B cell (primary cell): ENCODE data around the gene CELF4. TPM values are rescaled to one million over a fixed set of nuclear protein-coding genes. Genes with fewer than 3 reads are reported as not detected.

Experiments
- ATAC-seq: fragments of 200-7000 bp; cut with Tn5 transposase; one replicate; pipeline ENCODE4 v1.10.0; 2021; ENCODE audit warnings: low read depth, mild to moderate bottlenecking, moderate number of reproducible peaks, moderate library complexity
- CTCF ChIA-PET: fragments of 350-600 bp; sonication (Branson Sonifier 250); formaldehyde crosslinking; loops from one replicate; lab custom pipeline; 2021; ENCODE audit warnings: antibody characterized with exemption, inconsistent platforms; lab: Charles Lee
- POLR2A ChIA-PET: fragments of 350-600 bp; sonication (Branson Sonifier 250); formaldehyde crosslinking; loops from one replicate; lab custom pipeline; 2021; ENCODE audit warnings: antibody characterized with exemption; lab: Charles Lee
- DNase-seq: peaks from one replicate; pipeline ENCODE4 v3.0.0; 2013
- H2AFZ ChIP-seq: 2 replicates; pipeline ENCODE4 v1.6.1; 2012; ENCODE audit warnings: mild to moderate bottlenecking, low read depth, low read length; ENCODE audit not compliant: insufficient read depth, poor library complexity, severe bottlenecking
- H3K27ac ChIP-seq, 2 donors: 1 replicate in 1 of 2; 2 replicates in 1 of 2; pipeline ENCODE4 v1.5.1; 2012 to 2013; ENCODE audit warnings: low read length in 2 of 2, mild to moderate bottlenecking in 2 of 2, moderate library complexity in 1 of 2
- H3K27me3 ChIP-seq, 4 experiments: fragments of 200-600 bp in 1 of 4; sonication (generic) in 1 of 4; replicated peaks in 1 of 4; 1 replicate in 2 of 4; 2 replicates in 2 of 4; pipeline versions ENCODE4 v1.6.1 to v1.7.0; 2013 to 2016; ENCODE audit warnings: low read length in 3 of 4, mild to moderate bottlenecking in 2 of 4, mixed read lengths in 1 of 4, moderate library complexity in 1 of 4; ENCODE audit not compliant: insufficient read depth in 4 of 4, control insufficient read depth in 3 of 4; ENCODE audit errors: control extremely low read depth in 1 of 4
- H3K36me3 ChIP-seq, 2 experiments: replicated peaks in 1 of 2; 1 replicate in 1 of 2; 2 replicates in 1 of 2; pipeline versions ENCODE4 v1.6.1 to v1.7.1; 2013; ENCODE audit warnings: low read length in 1 of 2; ENCODE audit not compliant: insufficient read depth in 2 of 2, control insufficient read depth in 1 of 2; ENCODE audit errors: control extremely low read depth in 1 of 2, extremely low read depth in 1 of 2
- H3K4me1 ChIP-seq, 2 donors: fragments of 200-600 bp in 1 of 2; sonication (generic) in 1 of 2; 1 replicate in 1 of 2; 2 replicates in 1 of 2; pipeline versions ENCODE4 v1.5.1 to v1.6.1; 2013 to 2017; ENCODE audit warnings: low read length in 2 of 2; ENCODE audit not compliant: control insufficient read depth in 2 of 2, insufficient read depth in 2 of 2
- H3K4me2 ChIP-seq: replicated peaks from 2 replicates; pipeline ENCODE3; 2012; ENCODE audit warnings: mild to moderate bottlenecking, low read depth, low read length; ENCODE audit not compliant: poor library complexity, severe bottlenecking
- H3K4me3 ChIP-seq, 5 experiments: fragments of 200-600 bp in 1 of 5; sonication (generic) in 1 of 5; 1 replicate in 3 of 5; 2 replicates in 2 of 5; pipeline versions ENCODE4 v1.5.1 to v1.7.0; 2011 to 2016; ENCODE audit warnings: low read length in 4 of 5, mild to moderate bottlenecking in 4 of 5, low read depth in 2 of 5, control low read depth in 1 of 5, moderate library complexity in 1 of 5; ENCODE audit not compliant: insufficient read depth in 1 of 5; ENCODE audit errors: control extremely low read depth in 1 of 5, extremely low read depth in 1 of 5
- H3K79me2 ChIP-seq: fragments of 200-600 bp; sonication (generic); one replicate; pipeline ENCODE4 v1.6.0; 2016; ENCODE audit warnings: low read length; ENCODE audit not compliant: control insufficient read depth, insufficient read depth
- H3K9ac ChIP-seq: fragments of 200-600 bp; sonication (generic); 2 replicates; pipeline ENCODE4 v1.6.1; 2017; ENCODE audit warnings: mild to moderate bottlenecking, low read length, moderate library complexity
- H3K9me3 ChIP-seq, 3 donors: one replicate each; pipeline versions ENCODE4 v1.6.1 to v1.7.1; 2013; ENCODE audit warnings: low read length in 2 of 3; ENCODE audit not compliant: control insufficient read depth in 2 of 3, insufficient read depth in 1 of 3; ENCODE audit errors: control extremely low read depth in 1 of 3
- H4K20me1 ChIP-seq: 2 replicates; pipeline ENCODE4 v1.6.0; 2012; ENCODE audit warnings: mild to moderate bottlenecking, low read length; ENCODE audit not compliant: insufficient read depth, control insufficient read depth, poor library complexity, severe bottlenecking
- H3K27ac Mint-ChIP-seq: one replicate; pipeline ENCODE4 v1.8.0; 2021; ENCODE audit warnings: mixed read lengths
- H3K27me3 Mint-ChIP-seq: one replicate; pipeline ENCODE4 v1.8.0; 2021; ENCODE audit warnings: mixed read lengths
- H3K4me1 Mint-ChIP-seq: one replicate; pipeline ENCODE4 v1.8.0; 2021; ENCODE audit warnings: mixed read lengths
- H3K4me3 Mint-ChIP-seq: one replicate; pipeline ENCODE4 v1.8.0; 2021; ENCODE audit warnings: mixed read lengths
- H3K9me3 Mint-ChIP-seq: one replicate; pipeline ENCODE4 v1.8.0; 2022; ENCODE audit warnings: mixed read lengths; ENCODE audit not compliant: insufficient read depth
- EZH2 ChIP-seq: IDR thresholded peaks from 2 replicates; pipeline ENCODE4 v1.6.1; 2012; ENCODE audit warnings: borderline replicate concordance, low read depth, mild to moderate bottlenecking, moderate library complexity, low read length; ENCODE audit not compliant: insufficient read depth, poor library complexity, severe bottlenecking
- WGBS: methylation state at CpG from one replicate; pipeline ENCODE4 v1.1.5; 2013; ENCODE audit warnings: missing lambda C conversion rate; ENCODE audit not compliant: insufficient coverage; 5-methylcytosine and 5-hydroxymethylcytosine counted together
- intact Hi-C: fragments of 100-400 bp; cut with micrococcal nuclease; formaldehyde crosslinking; loops from one replicate; pipeline ENCODE4 v1.10.0; 2022
- polyA plus RNA-seq: library from polyadenylated mRNA; depleted of rRNA; stranded (reverse); fragments of >200 nt; gene quantifications from 2 replicates; pipeline ENCODE4 v1.2.3, GENCODE V29; 2012
- total RNA-seq, 2 donors: library from RNA; stranded (reverse); fragments of 120-200 nt in 1 of 2; gene quantifications; 1 replicate in 1 of 2; 2 replicates in 1 of 2; pipeline versions ENCODE4 v1.2.3 to v1.2.4, GENCODE V29; 2013 to 2022
- TF ChIP-seq, protein P1 (sequence below): fragments of 200-600 bp; IDR thresholded peaks from one replicate; pipeline ENCODE4 v1.8.0; 2022; ENCODE audit warnings: antibody characterized with exemption, mild to moderate bottlenecking

CELF4 gene
- total and polyA plus RNA-seq, 2 donors (not counting 1 experiment from before 2014, with no cell fraction given), result not detected

DNA sequence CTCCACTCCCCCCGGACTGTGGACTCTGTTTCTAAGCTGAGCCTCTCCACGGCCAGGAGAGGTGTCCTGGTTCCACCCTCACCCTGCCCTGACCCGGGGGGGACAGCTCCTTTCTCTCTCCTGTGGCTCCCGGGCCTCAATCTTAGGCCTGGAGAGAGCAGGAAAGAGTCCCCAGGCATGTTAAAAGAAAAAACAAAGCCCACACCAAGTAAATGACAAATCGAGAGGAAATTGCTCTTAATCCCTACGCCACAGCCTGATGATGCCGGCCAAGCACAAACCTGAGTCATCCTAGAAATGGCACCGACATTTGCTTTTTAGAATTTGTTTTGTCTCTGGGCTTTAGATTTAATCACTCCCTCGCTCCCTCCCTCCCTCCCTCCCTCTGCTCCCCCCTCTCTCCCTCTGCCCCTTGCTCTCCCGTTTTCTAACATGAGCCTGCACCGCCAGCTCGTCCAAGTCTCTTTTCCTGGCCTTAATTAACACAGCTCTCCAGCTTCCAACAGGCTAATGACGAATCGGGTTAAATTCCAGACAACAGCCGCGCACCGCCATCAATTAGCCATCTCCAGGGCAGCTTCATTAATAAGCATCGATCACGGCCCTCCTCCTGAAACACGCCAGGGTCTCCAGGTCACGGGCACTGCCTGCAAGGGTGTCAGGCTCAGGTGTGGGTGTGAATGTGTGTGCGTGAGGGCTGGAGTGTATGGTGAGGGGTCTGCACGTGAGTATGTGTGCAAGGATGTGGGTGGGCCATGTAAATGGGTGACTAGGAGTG is 230.8 kb downstream of the CELF4 start:
- no peaks in the 10 kb centered on the region for H4K20me1 ChIP-seq
- H3K4me1 ChIP-seq, result no peaks in the 10 kb centered on the region
- H3K9ac ChIP-seq, result no peak overlapping the region
- H3K4me2 ChIP-seq, result no peak overlapping the region
- DNase-seq (no peak), ATAC-seq (no peak)
- H3K79me2 ChIP-seq, result no peaks in the 10 kb centered on the region
- no peaks in the 10 kb centered on the region for H3K36me3 ChIP-seq
- TF ChIP-seq, protein P1, sequence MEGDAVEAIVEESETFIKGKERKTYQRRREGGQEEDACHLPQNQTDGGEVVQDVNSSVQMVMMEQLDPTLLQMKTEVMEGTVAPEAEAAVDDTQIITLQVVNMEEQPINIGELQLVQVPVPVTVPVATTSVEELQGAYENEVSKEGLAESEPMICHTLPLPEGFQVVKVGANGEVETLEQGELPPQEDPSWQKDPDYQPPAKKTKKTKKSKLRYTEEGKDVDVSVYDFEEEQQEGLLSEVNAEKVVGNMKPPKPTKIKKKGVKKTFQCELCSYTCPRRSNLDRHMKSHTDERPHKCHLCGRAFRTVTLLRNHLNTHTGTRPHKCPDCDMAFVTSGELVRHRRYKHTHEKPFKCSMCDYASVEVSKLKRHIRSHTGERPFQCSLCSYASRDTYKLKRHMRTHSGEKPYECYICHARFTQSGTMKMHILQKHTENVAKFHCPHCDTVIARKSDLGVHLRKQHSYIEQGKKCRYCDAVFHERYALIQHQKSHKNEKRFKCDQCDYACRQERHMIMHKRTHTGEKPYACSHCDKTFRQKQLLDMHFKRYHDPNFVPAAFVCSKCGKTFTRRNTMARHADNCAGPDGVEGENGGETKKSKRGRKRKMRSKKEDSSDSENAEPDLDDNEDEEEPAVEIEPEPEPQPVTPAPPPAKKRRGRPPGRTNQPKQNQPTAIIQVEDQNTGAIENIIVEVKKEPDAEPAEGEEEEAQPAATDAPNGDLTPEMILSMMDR, result no peak
- TF ChIP-seq EZH2, result no peak
- H3K4me3 Mint-ChIP-seq, result no peak overlapping the region
- H3K27ac Mint-ChIP-seq, result no peak overlapping the region
- H3K4me3 ChIP-seq, result no peak overlapping the region
- no peaks in the 10 kb centered on the region for H3K27me3 Mint-ChIP-seq
- POLR2A ChIA-PET, result no interaction called here
- H3K9me3 ChIP-seq, result peaks cover 0 to 2% (median 0%) of the 10 kb centered on the region in 3 donors
- no peaks in the 10 kb centered on the region for H3K27me3 ChIP-seq
- no peak overlapping the region for H2AFZ ChIP-seq
- WGBS, result 87% methylated on average over 17 of the region's 23 CpGs
- H3K9me3 Mint-ChIP-seq, result no peaks in the 10 kb centered on the region
- no peak overlapping the region for H3K27ac ChIP-seq
- intact Hi-C loops, result no loop called here
- CTCF ChIA-PET, result no interaction called here
- no peaks in the 10 kb centered on the region for H3K4me1 Mint-ChIP-seq
